Hepatocyte (in vitro differentiated cells): Measurements from ENCODE around the gene SLX4IP. TPM values are rescaled to one million over a fixed set of nuclear protein-coding genes. Genes with fewer than 3 reads are reported as not detected.

Source experiments
- DNase-seq: peaks from one replicate; pipeline ENCODE4 v3.0.0-alpha.2; 2016; ENCODE audit warnings: low spot score
- H2AFZ ChIP-seq: fragments of 200-600 bp; sonication (generic); 2 replicates; pipeline ENCODE4 v1.6.0; 2016; ENCODE audit warnings: antibody characterized with exemption, mild to moderate bottlenecking
- H3K27ac ChIP-seq: fragments of 200-600 bp; sonication (generic); 2 replicates; pipeline ENCODE4 v1.5.1; 2016; ENCODE audit warnings: mild to moderate bottlenecking
- H3K27me3 ChIP-seq: fragments of 200-600 bp; sonication (generic); 2 replicates; pipeline ENCODE4 v1.6.1; 2016
- H3K36me3 ChIP-seq: fragments of 200-600 bp; sonication (generic); replicated peaks from 2 replicates; pipeline ENCODE4 v1.5.1; 2016; ENCODE audit warnings: low read depth; ENCODE audit not compliant: insufficient read depth
- H3K4me1 ChIP-seq: fragments of 200-600 bp; sonication (generic); 2 replicates; pipeline ENCODE4 v1.5.1; 2016; ENCODE audit warnings: mild to moderate bottlenecking, moderate library complexity; ENCODE audit not compliant: insufficient read depth
- H3K4me2 ChIP-seq: fragments of 200-600 bp; sonication (generic); 2 replicates; pipeline ENCODE4 v1.6.0; 2016
- H3K4me3 ChIP-seq: fragments of 200-600 bp; sonication (generic); 2 replicates; pipeline ENCODE4 v1.5.1; 2016; ENCODE audit warnings: mild to moderate bottlenecking
- H3K79me2 ChIP-seq: fragments of 200-600 bp; sonication (generic); 2 replicates; pipeline ENCODE4 v1.6.0; 2017; ENCODE audit warnings: mild to moderate bottlenecking
- H3K9me2 ChIP-seq: fragments of 200-600 bp; sonication (generic); replicated peaks from 2 replicates; pipeline ENCODE4 v1.6.0; 2017; ENCODE audit warnings: mild to moderate bottlenecking; ENCODE audit not compliant: insufficient read depth
- H3K9me3 ChIP-seq: fragments of 200-600 bp; sonication (generic); 2 replicates; pipeline ENCODE4 v1.5.1; 2016; ENCODE audit warnings: low read depth, mild to moderate bottlenecking
- H4K20me1 ChIP-seq: fragments of 200-600 bp; sonication (generic); 2 replicates; pipeline ENCODE4 v1.6.0; 2016; ENCODE audit warnings: mild to moderate bottlenecking; ENCODE audit not compliant: insufficient read depth, poor library complexity, severe bottlenecking
- CTCF ChIP-seq: fragments of 200-600 bp; sonication (generic); IDR thresholded peaks from 2 replicates; pipeline ENCODE4 v1.5.1; 2016; ENCODE audit warnings: antibody characterized with exemption, mild to moderate bottlenecking; ENCODE audit not compliant: poor library complexity
- EZH2 ChIP-seq: fragments of 200-600 bp; sonication (generic); IDR thresholded peaks from 2 replicates; pipeline ENCODE4 v1.6.1; 2016; ENCODE audit warnings: antibody characterized with exemption, mild to moderate bottlenecking, borderline replicate concordance
- EZH2phosphoT487 ChIP-seq: fragments of 200-600 bp; sonication (generic); IDR thresholded peaks from one replicate; pipeline ENCODE4 v1.6.1; 2018; ENCODE audit warnings: antibody characterized with exemption, mild to moderate bottlenecking, low read depth, moderate library complexity; ENCODE audit not compliant: unreplicated experiment, severe bottlenecking
- WGBS: methylation state at CpG from one replicate; pipeline ENCODE4 v1.1.6; 2016; ENCODE audit warnings: low lambda C conversion rate; ENCODE audit errors: missing lambda C conversion rate; 5-methylcytosine and 5-hydroxymethylcytosine counted together
- polyA plus RNA-seq: library from polyadenylated mRNA; unstranded; fragments of >200 nt; fragmentation: Nextera tagmentation; extraction: Ambion mirVana; gene quantifications from 2 replicates; pipeline ENCODE4 v1.2.1, GENCODE V29; 2016
- total RNA-seq: library from RNA; depleted of rRNA; stranded (reverse); fragments of >200 nt; gene quantifications from 2 replicates; pipeline ENCODE4 v1.2.3, GENCODE V29; 2014

SLX4IP gene
- total and polyA plus RNA-seq, 2 experiments from 2014 or later: 2.9 to 5.7 TPM

DNA sequence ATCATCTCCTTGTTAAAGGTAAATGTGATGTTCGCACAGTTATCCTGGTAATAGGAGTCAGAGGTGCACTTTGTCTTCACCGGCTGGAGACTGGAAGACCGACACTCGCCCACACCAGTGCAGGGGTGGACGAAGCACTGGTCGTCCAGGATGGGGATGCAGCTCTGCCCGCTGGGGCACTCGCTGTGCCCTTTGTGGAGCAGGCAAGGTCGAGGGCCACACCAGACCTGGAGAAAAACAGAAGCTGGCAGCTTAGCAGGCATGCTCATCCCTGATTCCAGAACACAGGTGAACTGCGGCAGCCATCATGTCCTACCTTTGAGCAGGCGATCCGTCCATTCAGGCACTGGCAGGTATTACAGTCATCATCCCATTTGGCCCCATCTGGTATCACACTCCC, 206.4 kb downstream of the SLX4IP start:
- Histone ChIP-seq H3K27ac (no peak overlapping the region), H4K20me1 (peaks cover 3% of the 10 kb centered on the region), H3K36me3 (peaks cover 3% of the 10 kb centered on the region), H3K27me3 (no peaks in the 10 kb centered on the region), H3K9me2 (no peaks in the 10 kb centered on the region), H3K4me3 (no peak overlapping the region), H3K4me2 (no peak overlapping the region), H3K4me1 (peaks cover 6% of the 10 kb centered on the region), H3K9me3 (no peaks in the 10 kb centered on the region), H3K79me2 (no peaks in the 10 kb centered on the region), H2AFZ (no peak overlapping the region)
- 97% methylated on average over 12 of the region's 12 CpGs for WGBS
- no peak for DNase-seq
- no peak for TF ChIP-seq EZH2
- no peak for TF ChIP-seq CTCF
- TF ChIP-seq EZH2phosphoT487: no peak

DNA sequence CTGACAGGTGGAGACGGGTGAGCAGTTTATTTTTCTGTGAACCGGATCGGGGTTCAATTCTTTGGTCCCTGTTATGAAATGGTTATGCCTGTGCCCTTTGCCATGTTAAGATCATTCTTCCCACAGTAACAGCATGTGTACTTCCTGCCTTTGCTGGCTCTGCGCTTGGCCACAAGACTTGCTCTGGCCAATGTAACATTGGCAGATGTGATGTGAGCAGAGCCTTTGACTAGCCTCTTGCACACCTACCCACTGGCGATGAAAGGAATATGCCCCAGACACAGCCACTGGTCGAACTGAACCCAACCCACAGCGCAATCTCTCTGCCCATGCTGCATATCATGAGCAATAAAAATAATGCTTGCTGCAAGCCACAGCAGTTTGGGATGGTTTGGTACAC, 206.8 kb downstream of the SLX4IP start:
- Histone ChIP-seq H3K79me2 (no peaks in the 10 kb centered on the region), H3K4me1 (peaks cover 6% of the 10 kb centered on the region), H3K27me3 (no peaks in the 10 kb centered on the region), H4K20me1 (peaks cover 3% of the 10 kb centered on the region), H3K4me2 (no peak overlapping the region), H2AFZ (no peak overlapping the region), H3K9me3 (no peaks in the 10 kb centered on the region), H3K9me2 (no peaks in the 10 kb centered on the region), H3K27ac (no peak overlapping the region), H3K4me3 (no peak overlapping the region), H3K36me3 (peaks cover 3% of the 10 kb centered on the region)
- DNase-seq: no peak
- 97% methylated on average over 7 of the region's 7 CpGs for WGBS
- TF ChIP-seq EZH2phosphoT487: no peak

DNA sequence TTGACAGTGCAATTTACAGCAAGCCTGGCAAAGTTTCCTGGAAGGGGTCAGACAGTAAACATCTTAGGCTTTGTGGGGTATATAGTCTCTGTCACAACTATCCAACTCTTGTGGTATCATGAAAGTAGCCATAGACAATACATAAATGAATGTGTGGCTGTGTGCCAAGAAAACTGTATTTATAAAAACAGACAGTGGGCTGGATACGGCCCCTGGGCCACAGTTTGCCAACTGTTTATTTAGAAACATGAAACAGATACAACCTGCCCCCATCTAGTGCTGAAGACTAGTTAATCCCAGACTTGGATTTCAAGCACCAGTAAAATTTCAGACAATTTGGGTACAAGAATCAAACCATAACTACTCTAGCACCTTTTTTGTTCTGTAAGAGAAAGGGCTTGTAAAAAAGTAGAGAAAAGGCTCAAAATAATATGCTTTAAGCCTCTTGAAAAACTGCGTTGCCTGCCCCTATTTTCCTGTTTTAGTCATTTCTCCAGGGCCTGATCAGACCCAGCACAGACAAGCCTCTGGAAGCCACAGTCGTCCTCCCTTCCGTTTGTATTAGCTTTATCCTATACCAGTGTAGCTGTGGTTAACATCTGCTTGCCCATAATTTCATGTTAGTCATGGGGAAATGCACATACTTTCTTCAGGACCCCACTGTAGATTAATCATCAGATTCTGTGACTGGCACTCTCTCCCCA, 207.9 kb downstream of the SLX4IP start:
- WGBS: 46% methylated on average over 4 of the region's 4 CpGs
- peaks cover 3% of the 10 kb centered on the region for H3K36me3 ChIP-seq
- TF ChIP-seq EZH2: no peak
- no peak for TF ChIP-seq CTCF

DNA sequence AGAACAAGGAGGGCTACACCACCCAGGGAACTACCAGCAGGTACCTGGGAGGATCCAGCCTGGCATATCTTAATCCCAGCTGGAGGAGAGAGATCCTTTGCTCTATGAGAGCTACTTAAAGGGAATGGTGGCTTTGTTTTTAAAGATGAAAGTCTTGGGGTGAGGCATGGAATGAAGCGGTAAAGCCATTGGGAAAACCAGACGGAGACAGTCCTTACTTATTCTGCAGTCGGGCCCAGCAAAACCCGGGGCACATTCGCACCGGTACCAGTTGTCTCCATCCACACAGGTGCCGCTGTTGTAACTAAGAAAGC, 208.4 kb downstream of the SLX4IP start:
- Histone ChIP-seq H3K9me3 (no peaks in the 10 kb centered on the region), H3K36me3 (peaks cover 3% of the 10 kb centered on the region), H3K4me1 (peaks cover 6% of the 10 kb centered on the region), H3K4me2 (no peak overlapping the region), H3K27me3 (no peaks in the 10 kb centered on the region), H3K9me2 (no peaks in the 10 kb centered on the region), H4K20me1 (peaks cover 3% of the 10 kb centered on the region), H2AFZ (no peak overlapping the region), H3K27ac (peak overlapping the region; percentile 7), H3K4me3 (no peak overlapping the region), H3K79me2 (no peaks in the 10 kb centered on the region)
- TF ChIP-seq EZH2: no peak
- TF ChIP-seq CTCF: no peak
- TF ChIP-seq EZH2phosphoT487: no peak
- DNase-seq: no peak
- WGBS: 88% methylated on average over 7 of the region's 7 CpGs

More for the DNA sequence above, 207.9 kb downstream of the SLX4IP start:
- Histone ChIP-seq H3K9me2 (no peaks in the 10 kb centered on the region), H3K9me3 (no peaks in the 10 kb centered on the region), H3K4me3 (no peak overlapping the region), H3K4me2 (no peak overlapping the region), H3K4me1 (peaks cover 6% of the 10 kb centered on the region), H2AFZ (no peak overlapping the region), H3K27ac (peak overlapping the region; percentile 7), H3K27me3 (no peaks in the 10 kb centered on the region), H3K79me2 (no peaks in the 10 kb centered on the region), H4K20me1 (peaks cover 3% of the 10 kb centered on the region)
- DNase-seq: no peak
